ENCODE measurements around the gene DCP1B. TPM values are rescaled to one million over a fixed set of nuclear protein-coding genes. Genes with fewer than 3 reads are reported as not detected.

DCP1B gene
- total RNA-seq, 1 donor from 2014 or later = 3.7 TPM

- H3K27ac ChIP-seq (ENCODE audit: low read depth, low read length) = no peak overlapping the region
- H3K27me3 ChIP-seq (ENCODE audit: control insufficient read depth in 3 of 3, insufficient read depth in 3 of 3, low read length in 3 of 3) = no peaks in the 10 kb centered on the region
- H3K9me3 ChIP-seq (ENCODE audit: control insufficient read depth in 3 of 3, low read length in 3 of 3) = peaks cover 0 to 2% (median 0%) of the 10 kb centered on the region in 3 donors
- no peak overlapping the region for H3K9ac ChIP-seq (ENCODE audit: low read depth in 1 of 3, low read length in 3 of 3)
- peaks cover 0 to 7% (median 0%) of the 10 kb centered on the region in 3 donors for H3K4me1 ChIP-seq (ENCODE audit: control insufficient read depth in 3 of 3, insufficient read depth in 3 of 3, low read length in 3 of 3)
- no peaks in the 10 kb centered on the region for H3K36me3 ChIP-seq (ENCODE audit: control insufficient read depth in 3 of 3, insufficient read depth in 3 of 3, low read length in 3 of 3)
- no peak overlapping the region for H3K4me3 ChIP-seq (ENCODE audit: low read length in 3 of 3)
Measured at GRCh38 chr12:2018391-2018790, 14.1 kb upstream of the DCP1B start.

GRCh38 chr12:2017546-2018337 lies 13.5 kb upstream of the DCP1B start:
- Histone ChIP-seq H3K4me1 (ENCODE audit: control insufficient read depth in 3 of 3, insufficient read depth in 3 of 3, low read length in 3 of 3) (peaks cover 0 to 7% (median 0%) of the 10 kb centered on the region in 3 donors), H3K9ac (ENCODE audit: low read depth in 1 of 3, low read length in 3 of 3) (no peak overlapping the region), H3K4me3 (ENCODE audit: low read length in 3 of 3) (no peak overlapping the region), H3K27me3 (ENCODE audit: control insufficient read depth in 3 of 3, insufficient read depth in 3 of 3, low read length in 3 of 3) (no peaks in the 10 kb centered on the region), H3K36me3 (ENCODE audit: control insufficient read depth in 3 of 3, insufficient read depth in 3 of 3, low read length in 3 of 3) (no peaks in the 10 kb centered on the region), H3K27ac (ENCODE audit: low read depth, low read length) (no peak overlapping the region), H3K9me3 (ENCODE audit: control insufficient read depth in 3 of 3, low read length in 3 of 3) (peaks cover 0 to 2% (median 0%) of the 10 kb centered on the region in 3 donors)

GRCh38 chr12:2016862-2017545 lies 12.7 kb upstream of the DCP1B start:
- H3K4me1 ChIP-seq (ENCODE audit: control insufficient read depth in 3 of 3, insufficient read depth in 3 of 3, low read length in 3 of 3) = peaks cover 0 to 7% (median 0%) of the 10 kb centered on the region in 3 donors
- H3K9ac ChIP-seq (ENCODE audit: low read depth in 1 of 3, low read length in 3 of 3) = no peak overlapping the region
- H3K4me3 ChIP-seq (ENCODE audit: low read length in 3 of 3) = no peak overlapping the region
- H3K27ac ChIP-seq (ENCODE audit: low read depth, low read length) = no peak overlapping the region
- H3K9me3 ChIP-seq (ENCODE audit: control insufficient read depth in 3 of 3, low read length in 3 of 3) = peaks cover 0 to 2% (median 0%) of the 10 kb centered on the region in 3 donors
- no peaks in the 10 kb centered on the region for H3K36me3 ChIP-seq (ENCODE audit: control insufficient read depth in 3 of 3, insufficient read depth in 3 of 3, low read length in 3 of 3)
- H3K27me3 ChIP-seq (ENCODE audit: control insufficient read depth in 3 of 3, insufficient read depth in 3 of 3, low read length in 3 of 3) = no peaks in the 10 kb centered on the region

GRCh38 chr12:2014231-2014630 lies 10.0 kb upstream of the DCP1B start:
- H3K9me3 ChIP-seq (ENCODE audit: control insufficient read depth in 3 of 3, low read length in 3 of 3) = no peaks in the 10 kb centered on the region
- H3K4me3 ChIP-seq (ENCODE audit: low read length in 3 of 3) = no peak overlapping the region
- H3K36me3 ChIP-seq (ENCODE audit: control insufficient read depth in 3 of 3, insufficient read depth in 3 of 3, low read length in 3 of 3) = no peaks in the 10 kb centered on the region
- H3K27ac ChIP-seq (ENCODE audit: low read depth, low read length) = no peak overlapping the region
- no peaks in the 10 kb centered on the region for H3K27me3 ChIP-seq (ENCODE audit: control insufficient read depth in 3 of 3, insufficient read depth in 3 of 3, low read length in 3 of 3)
- peaks cover 0 to 7% (median 0%) of the 10 kb centered on the region in 3 donors for H3K4me1 ChIP-seq (ENCODE audit: control insufficient read depth in 3 of 3, insufficient read depth in 3 of 3, low read length in 3 of 3)
- H3K9ac ChIP-seq (ENCODE audit: low read depth in 1 of 3, low read length in 3 of 3) = no peak overlapping the region

GRCh38 chr12:2013527-2014223 lies 9.4 kb upstream of the DCP1B start:
- Histone ChIP-seq H3K27me3 (ENCODE audit: control insufficient read depth in 3 of 3, insufficient read depth in 3 of 3, low read length in 3 of 3) (no peaks in the 10 kb centered on the region), H3K9me3 (ENCODE audit: control insufficient read depth in 3 of 3, low read length in 3 of 3) (no peaks in the 10 kb centered on the region), H3K4me1 (ENCODE audit: control insufficient read depth in 3 of 3, insufficient read depth in 3 of 3, low read length in 3 of 3) (peaks cover 0 to 7% (median 0%) of the 10 kb centered on the region in 3 donors), H3K4me3 (ENCODE audit: low read length in 3 of 3) (no peak overlapping the region), H3K9ac (ENCODE audit: low read depth in 1 of 3, low read length in 3 of 3) (peak overlapping the region in 1 of 3 donors; percentile 59), H3K27ac (ENCODE audit: low read depth, low read length) (no peak overlapping the region), H3K36me3 (ENCODE audit: control insufficient read depth in 3 of 3, insufficient read depth in 3 of 3, low read length in 3 of 3) (no peaks in the 10 kb centered on the region)

- H3K9me3 ChIP-seq (ENCODE audit: control insufficient read depth in 3 of 3, low read length in 3 of 3) = no peaks in the 10 kb centered on the region
- peaks cover 0 to 6% (median 0%) of the 10 kb centered on the region in 3 donors for H3K4me1 ChIP-seq (ENCODE audit: control insufficient read depth in 3 of 3, insufficient read depth in 3 of 3, low read length in 3 of 3)
- no peak overlapping the region for H3K4me3 ChIP-seq (ENCODE audit: low read length in 3 of 3)
- no peaks in the 10 kb centered on the region for H3K27me3 ChIP-seq (ENCODE audit: control insufficient read depth in 3 of 3, insufficient read depth in 3 of 3, low read length in 3 of 3)
- H3K9ac ChIP-seq (ENCODE audit: low read depth in 1 of 3, low read length in 3 of 3) = no peak overlapping the region
- H3K36me3 ChIP-seq (ENCODE audit: control insufficient read depth in 3 of 3, insufficient read depth in 3 of 3, low read length in 3 of 3) = no peaks in the 10 kb centered on the region
- H3K27ac ChIP-seq (ENCODE audit: low read depth, low read length) = no peak overlapping the region
Measured at GRCh38 chr12:2013086-2013485, 8.8 kb upstream of the DCP1B start.

GRCh38 chr12:2011643-2012607 lies 7.7 kb upstream of the DCP1B start:
- H3K27ac ChIP-seq (ENCODE audit: low read depth, low read length) = no peak overlapping the region
- H3K4me3 ChIP-seq (ENCODE audit: low read length in 3 of 3) = no peak overlapping the region
- H3K4me1 ChIP-seq (ENCODE audit: control insufficient read depth in 3 of 3, insufficient read depth in 3 of 3, low read length in 3 of 3) = peaks cover 0 to 3% (median 0%) of the 10 kb centered on the region in 3 donors
- no peaks in the 10 kb centered on the region for H3K9me3 ChIP-seq (ENCODE audit: control insufficient read depth in 3 of 3, low read length in 3 of 3)
- no peak overlapping the region for H3K9ac ChIP-seq (ENCODE audit: low read depth in 1 of 3, low read length in 3 of 3)
- H3K27me3 ChIP-seq (ENCODE audit: control insufficient read depth in 3 of 3, insufficient read depth in 3 of 3, low read length in 3 of 3) = no peaks in the 10 kb centered on the region
- H3K36me3 ChIP-seq (ENCODE audit: control insufficient read depth in 3 of 3, insufficient read depth in 3 of 3, low read length in 3 of 3) = no peaks in the 10 kb centered on the region

- Histone ChIP-seq H3K27me3 (ENCODE audit: control insufficient read depth in 3 of 3, insufficient read depth in 3 of 3, low read length in 3 of 3) (no peaks in the 10 kb centered on the region), H3K4me1 (ENCODE audit: control insufficient read depth in 3 of 3, insufficient read depth in 3 of 3, low read length in 3 of 3) (peaks cover 0 to 3% (median 1%) of the 10 kb centered on the region in 3 donors), H3K9me3 (ENCODE audit: control insufficient read depth in 3 of 3, low read length in 3 of 3) (no peaks in the 10 kb centered on the region), H3K36me3 (ENCODE audit: control insufficient read depth in 3 of 3, insufficient read depth in 3 of 3, low read length in 3 of 3) (no peaks in the 10 kb centered on the region), H3K27ac (ENCODE audit: low read depth, low read length) (no peak overlapping the region), H3K4me3 (ENCODE audit: low read length in 3 of 3) (no peak overlapping the region), H3K9ac (ENCODE audit: low read depth in 1 of 3, low read length in 3 of 3) (no peak overlapping the region)
Measured at GRCh38 chr12:2009623-2010022, 5.4 kb upstream of the DCP1B start.

GRCh38 chr12:2008677-2009076 lies 4.4 kb upstream of the DCP1B start:
- H3K9me3 ChIP-seq (ENCODE audit: control insufficient read depth in 3 of 3, low read length in 3 of 3) = no peaks in the 10 kb centered on the region
- H3K4me3 ChIP-seq (ENCODE audit: low read length in 3 of 3) = no peak overlapping the region
- no peak overlapping the region for H3K9ac ChIP-seq (ENCODE audit: low read depth in 1 of 3, low read length in 3 of 3)
- no peaks in the 10 kb centered on the region for H3K27me3 ChIP-seq (ENCODE audit: control insufficient read depth in 3 of 3, insufficient read depth in 3 of 3, low read length in 3 of 3)
- peaks cover 3 to 5% (median 4%) of the 10 kb centered on the region in 3 donors for H3K4me1 ChIP-seq (ENCODE audit: control insufficient read depth in 3 of 3, insufficient read depth in 3 of 3, low read length in 3 of 3)
- H3K27ac ChIP-seq (ENCODE audit: low read depth, low read length) = no peak overlapping the region
- no peaks in the 10 kb centered on the region for H3K36me3 ChIP-seq (ENCODE audit: control insufficient read depth in 3 of 3, insufficient read depth in 3 of 3, low read length in 3 of 3)

All from skeletal muscle tissue (tissue), 4 donors.